Smooth muscle cell (in vitro differentiated cells): ENCODE data around the gene ACSM3. TPM values are rescaled to one million over a fixed set of nuclear protein-coding genes. Genes with fewer than 3 reads are reported as not detected.

Experiments used
- DNase-seq: peaks from one replicate; lab custom pipeline; 2025; ENCODE audit not compliant: unreplicated experiment; lab: John Stamatoyannopoulos, UW
- H2AFZ ChIP-seq: fragments of 200-600 bp; sonication (generic); 2 replicates; pipeline ENCODE4 v1.6.0; 2016; ENCODE audit warnings: antibody characterized with exemption, low read depth, mild to moderate bottlenecking
- H3F3A ChIP-seq: fragments of 200-600 bp; sonication (generic); 2 replicates; pipeline ENCODE4 v1.6.0; 2017; ENCODE audit warnings: antibody characterized with exemption, low read depth
- H3K27ac ChIP-seq: fragments of 200-600 bp; sonication (generic); 2 replicates; pipeline ENCODE4 v1.5.1; 2016; ENCODE audit warnings: low read depth, mild to moderate bottlenecking
- H3K27me3 ChIP-seq: fragments of 200-600 bp; sonication (generic); 2 replicates; pipeline ENCODE4 v1.6.1; 2016; ENCODE audit warnings: low read depth, mild to moderate bottlenecking
- H3K36me3 ChIP-seq: fragments of 200-600 bp; sonication (generic); 2 replicates; pipeline ENCODE4 v1.5.1; 2016; ENCODE audit warnings: low read depth
- H3K4me1 ChIP-seq: fragments of 200-600 bp; sonication (generic); 2 replicates; pipeline ENCODE4 v1.5.1; 2016; ENCODE audit warnings: low read depth
- H3K4me2 ChIP-seq: fragments of 200-600 bp; sonication (generic); 2 replicates; pipeline ENCODE4 v1.6.0; 2016; ENCODE audit warnings: mild to moderate bottlenecking
- H3K4me3 ChIP-seq: fragments of 200-600 bp; sonication (generic); 2 replicates; pipeline ENCODE4 v1.5.1; 2016; ENCODE audit warnings: mild to moderate bottlenecking
- H3K79me2 ChIP-seq: fragments of 200-600 bp; sonication (generic); 2 replicates; pipeline ENCODE4 v1.6.0; 2016; ENCODE audit warnings: low read depth, mild to moderate bottlenecking
- H3K9ac ChIP-seq: fragments of 200-600 bp; sonication (generic); 2 replicates; pipeline ENCODE4 v1.6.0; 2016; ENCODE audit warnings: low read depth
- H3K9me3 ChIP-seq: fragments of 200-600 bp; sonication (generic); replicated peaks from 2 replicates; pipeline ENCODE4 v1.5.1; 2016; ENCODE audit warnings: low read depth
- H4K20me1 ChIP-seq: fragments of 200-600 bp; sonication (generic); 2 replicates; pipeline ENCODE4 v1.6.0; 2016; ENCODE audit warnings: low read depth
- CTCF ChIP-seq: fragments of 200-600 bp; sonication (generic); IDR thresholded peaks from 2 replicates; pipeline ENCODE4 v1.5.1; 2017; ENCODE audit warnings: borderline replicate concordance, mild to moderate bottlenecking, antibody characterized with exemption; ENCODE audit not compliant: insufficient read depth, poor library complexity, severe bottlenecking
- WGBS: methylation state at CpG from one replicate; pipeline ENCODE4 v1.1.7; 2016; ENCODE audit warnings: low lambda C conversion rate; 5-methylcytosine and 5-hydroxymethylcytosine counted together
- polyA plus RNA-seq: library from polyadenylated mRNA; unstranded; fragments of >200 nt; fragmentation: Nextera tagmentation; extraction: Ambion mirVana; gene quantifications from 2 replicates; pipeline ENCODE4 v1.2.1, GENCODE V29; 2016
- total RNA-seq: library from RNA; depleted of rRNA; stranded (reverse); fragments of >200 nt; gene quantifications from 2 replicates; pipeline ENCODE4 v1.2.3, GENCODE V29; 2014

The ACSM3 gene
- total and polyA plus RNA-seq, 2 experiments from 2014 or later: 1.3 to 2.3 TPM

DNA sequence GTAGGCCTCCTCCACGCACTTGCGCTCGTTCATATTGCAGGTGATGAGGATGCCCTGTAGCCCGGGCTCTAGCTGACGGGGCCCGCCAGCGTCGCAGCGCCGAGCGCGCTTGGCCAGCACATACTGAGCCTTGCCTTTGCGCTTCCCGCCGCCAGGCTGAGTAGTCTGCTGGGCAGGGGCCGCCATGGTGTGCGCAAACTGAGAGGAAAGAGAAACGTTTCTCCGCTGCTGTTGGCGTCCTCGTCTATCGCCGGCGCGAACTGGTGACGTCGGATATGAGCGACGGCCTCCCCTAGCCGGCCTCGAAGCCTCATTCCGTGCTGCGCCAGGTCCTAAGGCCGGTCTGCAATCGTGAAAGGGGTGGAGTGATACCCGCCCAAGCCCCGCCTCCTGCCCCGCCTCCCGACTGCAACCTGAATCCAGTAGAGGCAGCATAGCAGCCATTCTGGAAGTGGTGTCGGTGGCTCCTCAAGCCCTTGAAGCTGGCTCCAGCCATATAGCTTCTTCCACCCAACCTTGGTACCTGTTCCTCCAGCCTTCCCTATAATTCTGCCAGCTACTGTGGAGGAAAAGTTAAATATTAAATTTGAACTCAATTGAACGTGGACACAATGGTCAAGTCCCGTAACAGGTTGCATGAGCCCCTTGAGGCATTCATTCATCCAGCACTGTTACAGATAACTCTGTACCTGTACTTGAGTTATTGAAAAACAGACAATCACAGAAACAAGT lies 22.1 kb upstream of the ACSM3 start, which contains the start of gene THUMPD1:
THUMPD1 (minus strand) TSS at position 265 of the 732 bp plus-strand sequence; CDS start at position 186, 79 bp downstream.
- no peaks in the 10 kb centered on the region for H3K9me3 ChIP-seq
- peaks cover 32% of the 10 kb centered on the region for H3K79me2 ChIP-seq
- peak within 1 kb of the TSS; percentile 91 for H3K4me2 ChIP-seq
- H3K9ac ChIP-seq: peak within 1 kb of the TSS; percentile 98
- peak within 1 kb of the TSS; percentile 98 for H3K4me3 ChIP-seq
- H3K27me3 ChIP-seq: no peaks in the 10 kb centered on the region
- H2AFZ ChIP-seq: peak within 1 kb of the TSS; percentile 100
- H3F3A ChIP-seq: no peaks in the 10 kb centered on the region
- peaks cover 13% of the 10 kb centered on the region for H3K36me3 ChIP-seq
- H3K4me1 ChIP-seq: peaks cover 7% of the 10 kb centered on the region
- WGBS: 5% methylated on average over 42 of the region's 42 CpGs
- no peak for TF ChIP-seq CTCF
- DNase-seq: peak; percentile 76
- H4K20me1 ChIP-seq: peaks cover 39% of the 10 kb centered on the region
- peak within 1 kb of the TSS; percentile 94 for H3K27ac ChIP-seq

GRCh38 chr16:20743591-20743990 lies 20.2 kb upstream of the ACSM3 start:
- Histone ChIP-seq H3K4me3 (no peak overlapping the region), H3K4me2 (no peak overlapping the region), H3K9me3 (no peaks in the 10 kb centered on the region), H3K27me3 (no peaks in the 10 kb centered on the region), H3K79me2 (peaks cover 25% of the 10 kb centered on the region), H2AFZ (no peak overlapping the region), H3K36me3 (no peaks in the 10 kb centered on the region), H4K20me1 (peaks cover 25% of the 10 kb centered on the region), H3F3A (no peaks in the 10 kb centered on the region), H3K27ac (no peak overlapping the region), H3K4me1 (peaks cover 7% of the 10 kb centered on the region), H3K9ac (no peak overlapping the region)
- no peak for DNase-seq
- TF ChIP-seq CTCF: no peak

GRCh38 chr16:20744922-20745440 lies 18.8 kb upstream of the ACSM3 start:
- no peak for TF ChIP-seq CTCF
- 71% methylated on average over 7 of the region's 7 CpGs for WGBS

More at GRCh38 chr16:20744922-20745440, 18.8 kb upstream of the ACSM3 start:
- H3K4me1 ChIP-seq: peaks cover 7% of the 10 kb centered on the region
- no peak overlapping the region for H3K27ac ChIP-seq
- no peaks in the 10 kb centered on the region for H3K27me3 ChIP-seq
- peaks cover 11% of the 10 kb centered on the region for H4K20me1 ChIP-seq
- no peaks in the 10 kb centered on the region for H3F3A ChIP-seq
- H3K9me3 ChIP-seq: no peaks in the 10 kb centered on the region
- H3K9ac ChIP-seq: no peak overlapping the region
- H3K36me3 ChIP-seq: no peaks in the 10 kb centered on the region
- no peak overlapping the region for H3K4me2 ChIP-seq
- peaks cover 12% of the 10 kb centered on the region for H3K79me2 ChIP-seq
- no peak for DNase-seq
- H3K4me3 ChIP-seq: no peak overlapping the region
- H2AFZ ChIP-seq: no peak overlapping the region
